HUES6 (cell line): ENCODE measurements around the gene POLK.
A peak's percentile ranks its signal among the peaks of the same experiment; 100 is the strongest.
"Not testable (repeated sequence)": the region's sequence is repeated elsewhere in the genome, so short reads cannot be mapped to it uniquely, and the experiment has no call there.

Experiments
- H3K27ac ChIP-seq: 2 replicates; pipeline ENCODE4 v1.7.0; 2013; ENCODE audit warnings: low read depth, mild to moderate bottlenecking, low read length, inconsistent platforms
- H3K27me3 ChIP-seq: 2 replicates; pipeline ENCODE4 v1.6.1; 2013; ENCODE audit warnings: low read length; ENCODE audit not compliant: control insufficient read depth, insufficient read depth
- H3K36me3 ChIP-seq: 2 replicates; pipeline ENCODE4 v1.6.1; 2013; ENCODE audit warnings: low read length; ENCODE audit not compliant: control insufficient read depth, insufficient read depth
- H3K4me1 ChIP-seq: 2 replicates; pipeline ENCODE4 v1.6.1; 2013; ENCODE audit warnings: low read length; ENCODE audit not compliant: control insufficient read depth, insufficient read depth
- H3K4me3 ChIP-seq: 2 replicates; pipeline ENCODE4 v1.5.1; 2013; ENCODE audit warnings: low read depth, low read length
- H3K9ac ChIP-seq: one replicate; pipeline ENCODE4 v1.6.1; 2013; ENCODE audit warnings: mild to moderate bottlenecking, low read length
- H3K9me3 ChIP-seq: 2 replicates; pipeline ENCODE4 v1.6.1; 2013; ENCODE audit warnings: low read depth, low read length; ENCODE audit not compliant: control insufficient read depth, insufficient read depth

POLK gene

GRCh38 chr5:75481024-75481423 is 30.7 kb upstream of the POLK start:
- Histone ChIP-seq H3K27ac (no peak overlapping the region), H3K9ac (no peak overlapping the region), H3K4me1 (peaks cover 30% of the 10 kb centered on the region), H3K27me3 (no peaks in the 10 kb centered on the region), H3K36me3 (no peaks in the 10 kb centered on the region), H3K4me3 (no peak overlapping the region), H3K9me3 (peaks cover 5% of the 10 kb centered on the region; the same call in 1 of the 2 replicates)

GRCh38 chr5:75482482-75482881 is 29.2 kb upstream of the POLK start:
- no peak overlapping the region for H3K27ac ChIP-seq
- no peaks in the 10 kb centered on the region for H3K27me3 ChIP-seq
- H3K4me1 ChIP-seq: peaks cover 17% of the 10 kb centered on the region
- peaks cover 15% of the 10 kb centered on the region; the same call in 1 of the 2 replicates for H3K9me3 ChIP-seq
- no peak overlapping the region for H3K9ac ChIP-seq
- no peak overlapping the region for H3K4me3 ChIP-seq
- H3K36me3 ChIP-seq: peaks cover under 1% of the 10 kb centered on the region; the same call in 1 of the 2 replicates

GRCh38 chr5:75484605-75485004 is 27.1 kb upstream of the POLK start:
- no peak overlapping the region for H3K4me3 ChIP-seq
- H3K36me3 ChIP-seq: peaks cover 2% of the 10 kb centered on the region; the same call in 1 of the 2 replicates
- no peak overlapping the region for H3K27ac ChIP-seq
- H3K27me3 ChIP-seq: no peaks in the 10 kb centered on the region
- peaks cover 24% of the 10 kb centered on the region; the same call in 1 of the 2 replicates for H3K9me3 ChIP-seq
- peaks cover 14% of the 10 kb centered on the region for H3K4me1 ChIP-seq
- no peak overlapping the region for H3K9ac ChIP-seq

GRCh38 chr5:75489847-75490246 is 21.8 kb upstream of the POLK start:
- H3K27me3 ChIP-seq, H3K4me1 ChIP-seq, H3K27ac ChIP-seq, H3K4me3 ChIP-seq, H3K9ac ChIP-seq: not testable (repeated sequence)
- peaks cover 17% of the 10 kb centered on the region for H3K36me3 ChIP-seq
- H3K9me3 ChIP-seq: peaks cover 29% of the 10 kb centered on the region; the same call in 1 of the 2 replicates

- Histone ChIP-seq H3K9ac (no peak overlapping the region), H3K9me3 (peaks cover 21% of the 10 kb centered on the region; the same call in 1 of the 2 replicates), H3K36me3 (peaks cover 17% of the 10 kb centered on the region), H3K27me3 (no peaks in the 10 kb centered on the region), H3K4me1 (peaks cover 4% of the 10 kb centered on the region; the same call in 1 of the 2 replicates), H3K4me3 (no peak overlapping the region), H3K27ac (no peak overlapping the region)
These were observed 20.1 kb upstream of the POLK start for GRCh38 chr5:75491621-75492020.

GRCh38 chr5:75496026-75496425 is 15.7 kb upstream of the POLK start:
- H3K9ac ChIP-seq: no peak overlapping the region
- H3K27ac ChIP-seq: no peak overlapping the region
- H3K36me3 ChIP-seq: peaks cover 26% of the 10 kb centered on the region; the same call in 1 of the 2 replicates
- peaks cover 8% of the 10 kb centered on the region; the same call in 1 of the 2 replicates for H3K4me1 ChIP-seq
- H3K27me3 ChIP-seq: no peaks in the 10 kb centered on the region
- no peak overlapping the region for H3K4me3 ChIP-seq
- H3K9me3 ChIP-seq: 0 out of 2 replicates have a peak, but pooled peaks cover 3% of the 10 kb centered on the region

- H3K9me3 ChIP-seq: 0 out of 2 replicates have a peak, but pooled peaks cover 3% of the 10 kb centered on the region
- no peaks in the 10 kb centered on the region for H3K27me3 ChIP-seq
- peaks cover 8% of the 10 kb centered on the region; the same call in 1 of the 2 replicates for H3K4me1 ChIP-seq
- no peak overlapping the region for H3K27ac ChIP-seq
- H3K36me3 ChIP-seq: peaks cover 16% of the 10 kb centered on the region; the same call in 1 of the 2 replicates
- H3K9ac ChIP-seq: no peak overlapping the region
- no peak overlapping the region for H3K4me3 ChIP-seq
These were observed 13.4 kb upstream of the POLK start for GRCh38 chr5:75498208-75498777.

- not testable (repeated sequence) for H3K4me1 ChIP-seq, H3K9ac ChIP-seq, H3K4me3 ChIP-seq, H3K27ac ChIP-seq, H3K27me3 ChIP-seq, H3K9me3 ChIP-seq
- peaks cover 16% of the 10 kb centered on the region; the same call in 1 of the 2 replicates for H3K36me3 ChIP-seq
These were observed 12.8 kb upstream of the POLK start for GRCh38 chr5:75498875-75499274.

- not testable (repeated sequence) for H3K4me3 ChIP-seq, H3K27me3 ChIP-seq, H3K9ac ChIP-seq, H3K36me3 ChIP-seq, H3K27ac ChIP-seq, H3K9me3 ChIP-seq, H3K4me1 ChIP-seq
These were observed 6.6 kb upstream of the POLK start for GRCh38 chr5:75505112-75505511.

- H3K36me3 ChIP-seq: no peaks in the 10 kb centered on the region; the same call in 1 of the 2 replicates
- H3K9me3 ChIP-seq: no peaks in the 10 kb centered on the region
- no peaks in the 10 kb centered on the region for H3K4me1 ChIP-seq
- H3K4me3 ChIP-seq: no peak overlapping the region
- H3K27me3 ChIP-seq: no peaks in the 10 kb centered on the region
- H3K27ac ChIP-seq: no peak overlapping the region
- H3K9ac ChIP-seq: no peak overlapping the region
These were observed 3.9 kb upstream of the POLK start for GRCh38 chr5:75507841-75508240.

- Histone ChIP-seq H3K4me1 (no peaks in the 10 kb centered on the region), H3K4me3 (peak overlapping the region; percentile 82), H3K9ac (no peak overlapping the region), H3K9me3 (no peaks in the 10 kb centered on the region), H3K36me3 (no peaks in the 10 kb centered on the region; the same call in 1 of the 2 replicates), H3K27ac (no peak overlapping the region), H3K27me3 (no peaks in the 10 kb centered on the region)
These were observed 2.1 kb upstream of the POLK start for GRCh38 chr5:75509546-75509945.
